HepG2 (cell line): ENCODE data around the gene RRAD. TPM values are rescaled to one million over a fixed set of nuclear protein-coding genes. Genes with fewer than 3 reads are reported as not detected.

Source experiments
- AFF4 ChIP-seq: sonication (generic); formaldehyde crosslinking; IDR thresholded peaks from 2 replicates; pipeline ENCODE4 v1.4.0; 2020; ENCODE audit warnings: missing genetic modification reagents
- CERS6 ChIP-seq: sonication (generic); formaldehyde crosslinking; IDR thresholded peaks from 2 replicates; pipeline ENCODE4 v1.5.0; 2020; ENCODE audit warnings: missing genetic modification reagents
- FOXJ3 ChIP-seq: sonication (generic); formaldehyde crosslinking; IDR thresholded peaks from 2 replicates; pipeline ENCODE4 v1.4.0; 2020; ENCODE audit warnings: missing genetic modification reagents, mild to moderate bottlenecking, borderline replicate concordance
- HNRNPL ChIP-seq: fragments of 200-400 bp; formaldehyde crosslinking; IDR thresholded peaks from 2 replicates; pipeline ENCODE4 v1.6.1; 2017; ENCODE audit warnings: mild to moderate bottlenecking, low read depth, low read length
- KAT7 ChIP-seq: IDR thresholded peaks from 2 replicates; pipeline ENCODE4 v1.6.1; 2018; ENCODE audit warnings: borderline replicate concordance, missing compliant biosample characterization
- MAFK ChIP-seq, 2 experiments: IDR thresholded peaks in 1 of 2; conservative IDR thresholded peaks in 1 of 2; 2 replicates each; pipeline ENCODE4 v1.6.1; 2011; ENCODE audit warnings: improper control_type of control experiment in 2 of 2, low read length in 2 of 2
- MLX ChIP-seq: IDR thresholded peaks from 2 replicates; pipeline ENCODE4 v1.6.1; 2016
- NR1H2 ChIP-seq: sonication (generic); formaldehyde crosslinking; IDR thresholded peaks from 2 replicates; pipeline ENCODE4 v1.8.1; 2022; ENCODE audit warnings: low read depth, missing genetic modification reagents, borderline replicate concordance
- PATZ1 ChIP-seq: sonication (generic); formaldehyde crosslinking; IDR thresholded peaks from 2 replicates; pipeline ENCODE4 v1.4.0; 2020; ENCODE audit warnings: missing genetic modification reagents
- PHF5A ChIP-seq: IDR thresholded peaks from one replicate; pipeline ENCODE4 v1.6.1; 2018; ENCODE audit warnings: low read depth, missing genetic modification reagents; ENCODE audit not compliant: unreplicated experiment
- RXRA ChIP-seq: sonication (generic); formaldehyde crosslinking; IDR thresholded peaks from 2 replicates; pipeline ENCODE4 v1.5.1; 2020; ENCODE audit warnings: missing genetic modification reagents
- ZMAT5 ChIP-seq: sonication (generic); formaldehyde crosslinking; IDR thresholded peaks from 2 replicates; pipeline ENCODE4 v1.5.0; 2020; ENCODE audit warnings: mild to moderate bottlenecking, low read depth, missing genetic modification reagents, borderline replicate concordance
- ZNF512B ChIP-seq: sonication (generic); formaldehyde crosslinking; IDR thresholded peaks from 2 replicates; pipeline ENCODE4 v1.5.1; 2020; ENCODE audit warnings: missing genetic modification reagents, mild to moderate bottlenecking, borderline replicate concordance
- ZNF781 ChIP-seq: sonication (generic); formaldehyde crosslinking; IDR thresholded peaks from 2 replicates; pipeline ENCODE4 v1.5.1; 2020; ENCODE audit warnings: borderline replicate concordance, mild to moderate bottlenecking, missing genetic modification reagents; ENCODE audit errors: not compliant biosample characterization
- ZNF790 ChIP-seq: sonication (generic); formaldehyde crosslinking; IDR thresholded peaks from 2 replicates; pipeline ENCODE4 v1.8.0; 2022; ENCODE audit warnings: missing genetic modification reagents, mild to moderate bottlenecking, borderline replicate concordance
- polyA plus RNA-seq, 8 experiments: library from polyadenylated mRNA; depleted of rRNA in 3 of 8; stranded (reverse) in 7 of 8; unstranded in 1 of 8; fragments of >200 nt; fragmentation: Illumina TruSeq in 4 of 8; extraction: Trizol in 4 of 8; gene quantifications; 2 replicates each; pipeline versions ENCODE4 v1.2.1 to v1.2.3, GENCODE V29; 2011 to 2016; ENCODE audit warnings: low read depth in 4 of 8, missing spikeins in 1 of 8, mixed read lengths in 1 of 8; ENCODE audit not compliant: insufficient read depth in 1 of 8
- total RNA-seq, 5 experiments: library from RNA; depleted of rRNA; stranded (reverse); fragments of >200 nt; fragmentation: Illumina TruSeq; extraction: Trizol; gene quantifications; 2 replicates each; pipeline ENCODE4 v1.2.3, GENCODE V29; 2016; ENCODE audit warnings: low read depth in 1 of 5

RRAD gene
- total and polyA plus RNA-seq, 2 of the 13 experiments (the other 11 are each of a cell fraction or from before 2014, with no cell fraction given) = 0.80 to 1.1 TPM

GRCh38 chr16:66872943-66873684 is 52.2 kb downstream of the RRAD start (continued):
- TF ChIP-seq HNRNPL (0 out of 2 replicates have a peak, but pooled peaks have one; percentile 27), ZMAT5 (no peak), KAT7 (CRISPR knock-in tag) (0 out of 2 replicates have a peak, but pooled peaks have one; percentile 69), PHF5A (peak; percentile 70), ZNF781 (CRISPR knock-in tag) (peak; percentile 59), CERS6 (CRISPR knock-in tag) (no peak), AFF4 (CRISPR knock-in tag) (no peak), MLX (CRISPR knock-in tag) (no peak), PATZ1 (no peak), ZNF790 (CRISPR knock-in tag) (no peak), MAFK (conservative IDR thresholded peaks at IDR 0.05 in 1 of 2, IDR thresholded peaks at IDR 0.05 in 1 of 2; ENCODE audit: low read length in 2 of 2) (peak in 1 of 2 experiments; percentile 27; a peak in 1 of 4 replicates), NR1H2 (CRISPR knock-in tag) (0 out of 2 replicates have a peak, but pooled peaks have one; percentile 39), RXRA (peak; percentile 73), FOXJ3 (CRISPR knock-in tag) (no peak), ZNF512B (peak; percentile 95; the same call in 1 of the 2 replicates)
